Measurements from ENCODE around the gene GALNT9.

The GALNT9 gene

GRCh38 chr12:132329720-132330548 is 545 bp upstream of the GALNT9 start:
- no peak for DNase-seq (ENCODE audit: low read depth)
- TF ChIP-seq CTCF (conservative IDR thresholded peaks at IDR 0.05; ENCODE audit: control insufficient read depth, insufficient read depth, low read depth, low read length): no peak
- H3K4me3 ChIP-seq (ENCODE audit: control insufficient read depth, low read depth, low read length): no peak overlapping the region

GRCh38 chr12:132328282-132329029 is 933 bp downstream of the GALNT9 start:
- H3K4me3 ChIP-seq (ENCODE audit: control insufficient read depth, low read depth, low read length): no peak overlapping the region
- no peak for DNase-seq (ENCODE audit: low read depth)
- TF ChIP-seq CTCF (conservative IDR thresholded peaks at IDR 0.05; ENCODE audit: control insufficient read depth, insufficient read depth, low read depth, low read length): no peak

- TF ChIP-seq CTCF (conservative IDR thresholded peaks at IDR 0.05; ENCODE audit: control insufficient read depth, insufficient read depth, low read depth, low read length): no peak
- peak overlapping the region; percentile 9 for H3K4me3 ChIP-seq (ENCODE audit: control insufficient read depth, low read depth, low read length)
- DNase-seq (ENCODE audit: low read depth): peak; percentile 88
Observed at GRCh38 chr12:132327336-132328171, 1.8 kb downstream of the GALNT9 start.

GRCh38 chr12:132326646-132327045 is 2.7 kb downstream of the GALNT9 start:
- TF ChIP-seq CTCF (conservative IDR thresholded peaks at IDR 0.05; ENCODE audit: control insufficient read depth, insufficient read depth, low read depth, low read length): no peak
- DNase-seq (ENCODE audit: low read depth): no peak
- H3K4me3 ChIP-seq (ENCODE audit: control insufficient read depth, low read depth, low read length): no peak overlapping the region

GRCh38 chr12:132325733-132326130 is 3.7 kb downstream of the GALNT9 start:
- H3K4me3 ChIP-seq (ENCODE audit: control insufficient read depth, low read depth, low read length): no peak overlapping the region
- no peak for DNase-seq (ENCODE audit: low read depth)
- TF ChIP-seq CTCF (conservative IDR thresholded peaks at IDR 0.05; ENCODE audit: control insufficient read depth, insufficient read depth, low read depth, low read length): no peak

Measured in fibroblast of mammary gland (primary cell).